Neutrophil (primary cell): ENCODE data around the gene TFAM.

Experiments used
- H3K27ac ChIP-seq: fragments of 200-600 bp; sonication (generic); 2 replicates; pipeline ENCODE4 v1.5.1; 2016; ENCODE audit warnings: mild to moderate bottlenecking, moderate library complexity
- H3K27me3 ChIP-seq: fragments of 200-600 bp; sonication (generic); 2 replicates; pipeline ENCODE4 v1.6.0; 2016; ENCODE audit warnings: mild to moderate bottlenecking
- H3K36me3 ChIP-seq: fragments of 200-600 bp; sonication (generic); 2 replicates; pipeline ENCODE4 v1.5.1; 2017
- H3K4me1 ChIP-seq, 2 experiments: fragments of 200-600 bp in 1 of 2; sonication (generic) in 1 of 2; 1 replicate in 1 of 2; 2 replicates in 1 of 2; pipeline versions ENCODE4 v1.5.1 to v1.6.1; 2013 to 2016; ENCODE audit warnings: low read depth in 1 of 2, low read length in 1 of 2, mild to moderate bottlenecking in 1 of 2, moderate library complexity in 1 of 2; ENCODE audit not compliant: control insufficient read depth in 1 of 2, insufficient read depth in 1 of 2
- H3K4me3 ChIP-seq, 2 experiments: fragments of 200-600 bp in 1 of 2; sonication (generic) in 1 of 2; 1 replicate in 1 of 2; 2 replicates in 1 of 2; pipeline ENCODE4 v1.5.1; 2013 to 2016; ENCODE audit warnings: low read depth in 1 of 2, low read length in 1 of 2, mild to moderate bottlenecking in 1 of 2, moderate library complexity in 1 of 2
- H3K9me3 ChIP-seq: fragments of 200-600 bp; sonication (generic); 2 replicates; pipeline ENCODE4 v1.5.1; 2016
- CTCF ChIP-seq: fragments of 200-600 bp; sonication (generic); IDR thresholded peaks from 2 replicates; pipeline ENCODE4 v1.5.1; 2016; ENCODE audit warnings: antibody characterized with exemption

TFAM gene

GRCh38 chr10:58361353-58361752 lies 23.9 kb upstream of the TFAM start:
- H3K27ac ChIP-seq, result peak overlapping the region; percentile 63
- no peak overlapping the region for H3K4me3 ChIP-seq
- no peak for TF ChIP-seq CTCF
- H3K36me3 ChIP-seq, result peaks cover 35% of the 10 kb centered on the region
- no peaks in the 10 kb centered on the region for H3K9me3 ChIP-seq
- H3K27me3 ChIP-seq, result no peaks in the 10 kb centered on the region
- peaks cover 20 to 24% of the 10 kb centered on the region in 2 experiments for H3K4me1 ChIP-seq

- Histone ChIP-seq H3K9me3 (no peaks in the 10 kb centered on the region), H3K4me1 (peaks cover 20% of the 10 kb centered on the region in 2 experiments), H3K27me3 (no peaks in the 10 kb centered on the region), H3K36me3 (peaks cover 35% of the 10 kb centered on the region), H3K27ac (no peak overlapping the region), H3K4me3 (no peak overlapping the region)
- TF ChIP-seq CTCF, result no peak
Measured at GRCh38 chr10:58362027-58362789, 23.0 kb upstream of the TFAM start.

DNA sequence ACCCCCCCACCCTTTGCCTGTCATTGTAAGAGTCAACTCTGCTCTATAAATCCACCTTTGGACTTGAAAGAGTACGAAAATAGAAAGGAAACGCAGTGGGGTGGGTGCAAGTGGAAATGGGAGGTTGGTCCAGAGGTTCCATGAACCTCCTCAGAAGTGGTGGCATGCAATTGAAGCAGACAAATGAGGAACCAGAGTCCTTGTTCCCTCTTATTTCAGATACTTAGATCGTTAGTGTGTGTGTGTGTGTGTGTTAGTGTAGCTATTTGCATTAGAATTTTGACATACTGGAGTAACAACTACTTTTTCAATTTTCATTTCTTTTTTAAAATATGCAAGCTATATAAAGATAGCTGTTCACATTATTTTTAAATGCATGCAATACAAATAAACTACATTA lies 18.1 kb upstream of the TFAM start:
- no peak overlapping the region for H3K4me3 ChIP-seq
- no peak for TF ChIP-seq CTCF
- H3K9me3 ChIP-seq, result no peaks in the 10 kb centered on the region
- no peaks in the 10 kb centered on the region for H3K27me3 ChIP-seq
- peak overlapping the region; percentile 25 for H3K27ac ChIP-seq
- peaks cover 48% of the 10 kb centered on the region for H3K36me3 ChIP-seq
- H3K4me1 ChIP-seq, result peaks cover 0 to 3% of the 10 kb centered on the region in 2 experiments

- H3K4me3 ChIP-seq, result no peak overlapping the region
- peaks cover 17% of the 10 kb centered on the region for H3K36me3 ChIP-seq
- no peak for TF ChIP-seq CTCF
- no peaks in the 10 kb centered on the region for H3K9me3 ChIP-seq
- no peak overlapping the region for H3K27ac ChIP-seq
- no peaks in the 10 kb centered on the region for H3K27me3 ChIP-seq
- peaks cover 0 to 3% of the 10 kb centered on the region in 2 experiments for H3K4me1 ChIP-seq
Measured at GRCh38 chr10:58371473-58371872, 13.7 kb upstream of the TFAM start.

DNA sequence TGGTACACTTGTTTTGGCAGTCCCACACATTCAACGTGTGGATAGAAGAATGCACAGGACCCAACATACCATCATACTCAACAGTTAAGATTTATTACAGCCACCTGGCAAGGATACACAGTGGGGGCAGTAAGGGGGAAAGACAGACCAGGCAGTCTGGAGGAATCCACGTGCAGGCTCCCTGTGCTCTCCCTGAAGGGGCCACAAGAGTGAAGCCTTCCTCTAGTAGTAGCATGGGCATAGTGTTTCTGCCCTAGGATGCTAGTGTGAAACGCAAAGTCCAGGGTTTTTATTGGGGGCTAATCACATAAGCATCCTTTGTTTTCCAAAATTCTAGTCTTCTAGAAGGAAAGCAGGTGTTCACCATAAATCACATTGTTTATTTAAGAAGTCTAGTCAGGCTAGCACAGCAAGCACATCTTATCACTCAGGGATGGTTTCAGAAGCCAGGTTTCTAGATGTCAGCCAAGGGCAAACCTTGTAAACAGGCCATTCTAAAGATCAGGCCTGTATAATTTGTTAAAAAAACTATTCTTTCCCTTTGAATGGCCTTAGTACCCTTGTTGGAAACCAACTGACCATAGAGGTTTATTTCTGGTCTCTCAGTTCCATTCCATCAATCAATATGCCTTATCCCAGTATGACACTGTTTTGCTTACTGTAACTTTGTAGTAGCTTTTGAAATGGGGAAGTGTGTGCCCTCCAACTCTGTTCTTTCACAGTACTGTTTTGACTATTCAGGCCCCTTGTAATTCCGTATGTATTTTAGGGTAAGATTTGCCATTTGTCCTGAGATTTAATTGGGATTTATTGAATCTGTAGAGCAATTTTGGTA lies 12.4 kb upstream of the TFAM start:
- H3K36me3 ChIP-seq, result peaks cover 16% of the 10 kb centered on the region
- no peaks in the 10 kb centered on the region for H3K4me1 ChIP-seq
- no peak for TF ChIP-seq CTCF
- H3K27me3 ChIP-seq, result no peaks in the 10 kb centered on the region
- H3K4me3 ChIP-seq, result no peak overlapping the region
- H3K27ac ChIP-seq, result peak overlapping the region; percentile 37
- no peaks in the 10 kb centered on the region for H3K9me3 ChIP-seq
